Endothelial cell of umbilical vein (primary cell): Measurements from ENCODE around the gene NIF3L1. TPM values are rescaled to one million over a fixed set of nuclear protein-coding genes. Genes with fewer than 3 reads are reported as not detected.

Experiments
- BruUV-seq: library from RNA; stranded (reverse); fragments of 400-500 nt; replicated peaks from 2 replicates; lab custom pipeline; 2021; lab: Mats Ljungman, UMichigan
- CTCF ChIA-PET: fragments of 300-600, 350-600 bp; sonication (Branson Sonifier 250); formaldehyde crosslinking; loops from one replicate; lab custom pipeline; 2021; ENCODE audit warnings: antibody characterized with exemption, inconsistent platforms; lab: Charles Lee
- POLR2A ChIA-PET: fragments of 300-600, 350-600 bp; sonication (Branson Sonifier 250); formaldehyde crosslinking; loops from one replicate; lab custom pipeline; 2021; ENCODE audit warnings: antibody characterized with exemption, inconsistent platforms; lab: Charles Lee
- DNase-seq: peaks from one replicate; pipeline ENCODE4 v3.0.0-alpha.2; 2011; ENCODE audit warnings: low read depth, low spot score
- FAIRE-seq: peaks from 2 replicates; lab custom pipeline; 2011; peaks lifted over from hg19 to GRCh38; lab: Jason Lieb, UNC
- H2AFZ ChIP-seq: 2 replicates; pipeline ENCODE4 v1.6.0; 2012; ENCODE audit warnings: low read depth, low read length, control low read depth, inconsistent platforms
- H3K27ac ChIP-seq: 2 replicates; pipeline ENCODE4 v1.5.1; 2011; ENCODE audit warnings: low read depth, mild to moderate bottlenecking, control low read depth, low read length, moderate library complexity; ENCODE audit not compliant: insufficient read depth
- H3K27me3 ChIP-seq, 2 experiments: 2 replicates each; pipeline versions ENCODE4 v1.6.0 to v1.6.1; 2011; ENCODE audit warnings: low read length in 2 of 2, mixed read lengths in 1 of 2; ENCODE audit not compliant: control insufficient read depth in 2 of 2, insufficient read depth in 2 of 2
- H3K36me3 ChIP-seq, 2 experiments: 2 replicates in 1 of 2; 3 replicates in 1 of 2; pipeline ENCODE4 v1.5.1; 2011; ENCODE audit warnings: low read length in 2 of 2, mild to moderate bottlenecking in 1 of 2, moderate library complexity in 1 of 2; ENCODE audit not compliant: control insufficient read depth in 2 of 2, insufficient read depth in 2 of 2; ENCODE audit errors: extremely low read depth in 1 of 2
- H3K4me1 ChIP-seq: 3 replicates; pipeline ENCODE4 v1.5.1; 2011; ENCODE audit warnings: mild to moderate bottlenecking, low read length; ENCODE audit not compliant: control insufficient read depth, insufficient read depth; ENCODE audit errors: extremely low read depth
- H3K4me2 ChIP-seq: 2 replicates; pipeline ENCODE4 v1.6.1; 2011; ENCODE audit warnings: low read length, control low read depth, mixed read lengths; ENCODE audit not compliant: insufficient read depth
- H3K4me3 ChIP-seq, 3 experiments: fragments of 200-600 bp in 1 of 3; sonication (generic), shearing (Covaris generic) in 1 of 3; replicated peaks in 1 of 3; 2 replicates each; pipeline ENCODE4 v1.5.1; 2011 to 2016; ENCODE audit warnings: control low read depth in 3 of 3, low read length in 3 of 3, mild to moderate bottlenecking in 2 of 3, inconsistent platforms in 1 of 3, low read depth in 1 of 3, moderate library complexity in 1 of 3; ENCODE audit not compliant: insufficient read depth in 1 of 3
- H3K79me2 ChIP-seq: 2 replicates; pipeline ENCODE4 v1.6.0; 2012; ENCODE audit warnings: low read length, inconsistent platforms; ENCODE audit not compliant: control insufficient read depth, insufficient read depth
- H3K9ac ChIP-seq: replicated peaks from 2 replicates; pipeline ENCODE3; 2011; ENCODE audit warnings: low read length, control low read depth; ENCODE audit not compliant: insufficient read depth; ENCODE audit errors: extremely low read depth
- H3K9me1 ChIP-seq: replicated peaks from 3 replicates; pipeline ENCODE4 v1.6.0; 2011; ENCODE audit warnings: mild to moderate bottlenecking, low read length; ENCODE audit not compliant: control insufficient read depth, insufficient read depth; ENCODE audit errors: extremely low read depth
- H3K9me3 ChIP-seq: replicated peaks from 2 replicates; pipeline ENCODE4 v1.5.1; 2012; ENCODE audit warnings: low read length, inconsistent platforms; ENCODE audit not compliant: control insufficient read depth, insufficient read depth
- H4K20me1 ChIP-seq: replicated peaks from 2 replicates; pipeline ENCODE3; 2011; ENCODE audit warnings: mild to moderate bottlenecking, low read length; ENCODE audit not compliant: control insufficient read depth, insufficient read depth; ENCODE audit errors: extremely low read depth
- CTCF ChIP-seq, 2 donors: IDR thresholded peaks; 1 replicate in 1 of 2; 2 replicates in 1 of 2; pipeline ENCODE4 v1.5.1; 2011; ENCODE audit warnings: low read length in 2 of 2, mild to moderate bottlenecking in 2 of 2, moderate library complexity in 2 of 2, control low read depth in 1 of 2, inconsistent platforms in 1 of 2, low read depth in 1 of 2; ENCODE audit not compliant: insufficient read depth in 1 of 2; ENCODE audit errors: extremely low read depth in 1 of 2
- EZH2 ChIP-seq: IDR thresholded peaks from 2 replicates; pipeline ENCODE4 v1.6.1; 2012; ENCODE audit warnings: borderline replicate concordance, low read depth, mild to moderate bottlenecking, moderate library complexity, low read length, inconsistent platforms; ENCODE audit not compliant: severe bottlenecking
- FOS ChIP-seq: IDR thresholded peaks from 2 replicates; pipeline ENCODE4 v1.6.1; 2011; ENCODE audit warnings: mild to moderate bottlenecking, low read length, moderate library complexity, borderline replicate concordance; ENCODE audit not compliant: insufficient read depth
- GATA2 ChIP-seq: IDR thresholded peaks from 2 replicates; pipeline ENCODE4 v1.7.0; 2011; ENCODE audit warnings: low read depth, mild to moderate bottlenecking, moderate library complexity, mixed read lengths, low read length; ENCODE audit not compliant: insufficient read length, insufficient read depth
- JUN ChIP-seq: IDR thresholded peaks from 2 replicates; pipeline ENCODE4 v1.6.1; 2011; ENCODE audit warnings: borderline replicate concordance, low read depth; ENCODE audit not compliant: insufficient read length, insufficient read depth
- MYC ChIP-seq: IDR thresholded peaks from one replicate; pipeline ENCODE4 v1.6.1; 2011; ENCODE audit warnings: mild to moderate bottlenecking, low read depth, low read length
- POLR2A ChIP-seq: IDR thresholded peaks from 2 replicates; pipeline ENCODE4 v1.6.1; 2012; ENCODE audit warnings: low read depth, mild to moderate bottlenecking, control low read depth, low read length
- dilution Hi-C: fragments of 300-500 bp; cut with MboI; formaldehyde crosslinking; loops from one replicate; pipeline ENCODE4 v1.15.0; 2019; ENCODE audit warnings: low sequenced_read_pairs; ENCODE audit not compliant: extremely low pct_ligation_motif_present
- intact Hi-C: fragments of 100-400 bp; cut with micrococcal nuclease; formaldehyde crosslinking; loops from one replicate; pipeline ENCODE4 v1.10.0; 2022
- polyA plus RNA-seq, 4 experiments: library from polyadenylated mRNA; depleted of rRNA in 3 of 4; stranded (reverse) in 3 of 4; unstranded in 1 of 4; fragments of >200 nt; gene quantifications; 2 replicates each; pipeline versions ENCODE4 v1.2.1 to v1.2.3, GENCODE V29; 2011 to 2012; ENCODE audit warnings: missing spikeins in 1 of 4
- total RNA-seq: library from RNA; stranded (reverse); gene quantifications from 2 replicates; pipeline ENCODE4 v1.2.3, GENCODE V29; 2021

NIF3L1 gene
- total and polyA plus RNA-seq, 2 donors (not counting 3 experiments of a cell fraction or from before 2014, with no cell fraction given), result 16.3 to 37.5 TPM

GRCh38 chr2:200847269-200847668, 41.9 kb upstream of the NIF3L1 start:
- DNase-seq (no peak), FAIRE-seq (peak; percentile 33)
- CTCF ChIA-PET, result no interaction called here
- H3K36me3 ChIP-seq, result peaks cover 6 to 7% of the 10 kb centered on the region in 2 experiments
- H3K27ac ChIP-seq, result no peak overlapping the region
- no peak overlapping the region for H3K4me2 ChIP-seq
- H3K4me1 ChIP-seq, result no peaks in the 10 kb centered on the region
- intact Hi-C loops, result no loop called here
- dilution Hi-C loops, result no loop called here
- TF ChIP-seq POLR2A (no peak), JUN (no peak), FOS (no peak), EZH2 (no peak), MYC (no peak), CTCF (IDR thresholded peaks at IDR 0.05; ENCODE audit: extremely low read depth in 1 of 2, insufficient read depth in 1 of 2, low read depth in 1 of 2, low read length in 2 of 2) (no peak), GATA2 (no peak)
- no peak overlapping the region for H3K9ac ChIP-seq
- H3K9me3 ChIP-seq, result no peaks in the 10 kb centered on the region
- no TSS peak for BruUV-seq
- POLR2A ChIA-PET, result no interaction called here
- no peak overlapping the region for H3K4me3 ChIP-seq
- no peaks in the 10 kb centered on the region for H3K9me1 ChIP-seq
- H4K20me1 ChIP-seq, result no peaks in the 10 kb centered on the region
- no peaks in the 10 kb centered on the region for H3K79me2 ChIP-seq
- no peaks in the 10 kb centered on the region for H3K27me3 ChIP-seq
- H2AFZ ChIP-seq, result no peak overlapping the region
